Fibroblast of the conjunctiva (primary cell): ENCODE results near the gene NXN.
A peak's percentile ranks its signal among the peaks of the same experiment; 100 is the strongest.
"Not testable (repeated sequence)": the region's sequence is repeated elsewhere in the genome, so short reads cannot be mapped to it uniquely, and the experiment has no call there.

Experiments used
- DNase-seq: peaks from one replicate; pipeline ENCODE4 v3.0.0-alpha.2; 2010; ENCODE audit warnings: low read depth

NXN gene

GRCh38 chr17:799261-799660 is 180.3 kb downstream of the NXN start:
- no peak for DNase-seq

- no peak for DNase-seq
Observed at GRCh38 chr17:798246-798645, 181.3 kb downstream of the NXN start.

GRCh38 chr17:797236-797840 is 182.2 kb downstream of the NXN start:
- no peak for DNase-seq

GRCh38 chr17:796609-797008 is 183.0 kb downstream of the NXN start:
- no peak for DNase-seq

GRCh38 chr17:795721-796120 is 183.9 kb downstream of the NXN start:
- no peak for DNase-seq

- DNase-seq = no peak
Observed at GRCh38 chr17:795276-795675, 184.3 kb downstream of the NXN start.

- peak; percentile 72 for DNase-seq
Observed at GRCh38 chr17:794876-795275, 184.7 kb downstream of the NXN start.

- DNase-seq = no peak
Observed at GRCh38 chr17:792277-792676, 187.3 kb downstream of the NXN start.

GRCh38 chr17:791829-792228 is 187.7 kb downstream of the NXN start:
- no peak for DNase-seq

- not testable (repeated sequence) for DNase-seq
Observed at GRCh38 chr17:790874-791247, 188.7 kb downstream of the NXN start.

- peak; percentile 43 for DNase-seq
Observed at GRCh38 chr17:789931-790873, 189.4 kb downstream of the NXN start.

- DNase-seq = no peak
Observed at GRCh38 chr17:789160-789840, 190.3 kb downstream of the NXN start.

GRCh38 chr17:788551-788950 is 191.0 kb downstream of the NXN start:
- no peak for DNase-seq

- DNase-seq = no peak
Observed at GRCh38 chr17:787641-788221, 191.8 kb downstream of the NXN start.

GRCh38 chr17:785901-786300 is 193.7 kb downstream of the NXN start:
- DNase-seq = not testable (repeated sequence)

- no peak for DNase-seq
Observed at GRCh38 chr17:784143-784542, 195.4 kb downstream of the NXN start.

GRCh38 chr17:781805-782731 is 197.5 kb downstream of the NXN start, which contains the start of the genes GLOD4 and MRM3:
TSS of gene GLOD4 (minus strand) at chr17:782280. CDS start at chr17:782255, 25 bp downstream.
TSS of gene MRM3 (plus strand) at chr17:782353. CDS start at chr17:782379, 26 bp downstream.
- DNase-seq = peak; percentile 46

GRCh38 chr17:778096-778495 is 201.5 kb downstream of the NXN start:
- DNase-seq = no peak

- no peak for DNase-seq
Observed at GRCh38 chr17:774313-774584, 205.3 kb downstream of the NXN start.

GRCh38 chr17:773467-774312 is 205.9 kb downstream of the NXN start:
- DNase-seq = no peak

GRCh38 chr17:773016-773415 is 206.6 kb downstream of the NXN start:
- DNase-seq = no peak
